HCT116 (cell line): ENCODE data around the gene ANGPT4. TPM values are rescaled to one million over a fixed set of nuclear protein-coding genes. Genes with fewer than 3 reads are reported as not detected.

ENCODE experiments used
- ATAC-seq: fragments of 200-7000 bp; cut with Tn5 transposase; 2 replicates; pipeline ENCODE4 v1.9.1; 2020; ENCODE audit warnings: mild to moderate bottlenecking, moderate library complexity
- BruUV-seq: library from RNA; stranded (reverse); fragments of 400-500 nt; replicated peaks from 2 replicates; lab custom pipeline; 2021; lab: Mats Ljungman, UMichigan
- CTCF ChIA-PET: fragments of 300-600 bp; sonication (Branson Sonifier 250); formaldehyde crosslinking; loops from one replicate; lab custom pipeline; 2021; ENCODE audit warnings: antibody characterized with exemption; lab: Charles Lee
- POLR2A ChIA-PET: fragments of 300-600, 350-600 bp; sonication (Branson Sonifier 250); formaldehyde crosslinking; loops from one replicate; lab custom pipeline; 2021; ENCODE audit warnings: antibody characterized with exemption; lab: Charles Lee
- RAD21 ChIA-PET, 2 experiments: fragments of 300-600 bp; sonication (Branson Sonifier 250); formaldehyde crosslinking; loops; one replicate each; lab custom pipeline; 2023; ENCODE audit warnings: low total read pairs in 2 of 2; ENCODE audit not compliant: uncharacterized antibody in 2 of 2, unreplicated experiment in 2 of 2, low non-redundant PET in 1 of 2; lab: Charles Lee
- DNase-seq: peaks from one replicate; pipeline ENCODE4 v3.0.0-alpha.2; 2010; ENCODE audit warnings: low read depth, low spot score
- H2AFZ ChIP-seq: fragments of 200-600 bp; shearing (Covaris generic), sonication (generic); 2 replicates; pipeline ENCODE4 v1.6.1; 2017; ENCODE audit warnings: low read depth, mixed run types, mixed read lengths, antibody characterized with exemption, low read length; ENCODE audit not compliant: poor library complexity, severe bottlenecking
- H3K27ac ChIP-seq: 2 replicates; pipeline ENCODE4 v1.5.1; 2012; ENCODE audit warnings: low read depth, low read length
- H3K27me3 ChIP-seq: fragments of 200-600 bp; sonication (generic); 2 replicates; pipeline ENCODE4 v1.6.1; 2016; ENCODE audit warnings: mixed run types, low read length, mixed read lengths; ENCODE audit not compliant: insufficient read depth
- H3K36me3 ChIP-seq, 2 experiments: fragments of 200-500 bp in 1 of 2; fragments of 200-600 bp in 1 of 2; sonication (Bioruptor generic) in 1 of 2; sonication (generic) in 1 of 2; 2 replicates each; pipeline versions ENCODE4 v1.5.1 to v1.6.1; 2014 to 2016; ENCODE audit warnings: low read length in 2 of 2, inconsistent platforms in 1 of 2, mixed read lengths in 1 of 2, mixed run types in 1 of 2; ENCODE audit not compliant: insufficient read depth in 2 of 2, control insufficient read depth in 1 of 2
- H3K4me1 ChIP-seq, 2 experiments: fragments of 200-600 bp in 1 of 2; sonication (generic) in 1 of 2; 2 replicates each; pipeline versions ENCODE4 v1.5.1 to v1.6.1; 2012 to 2017; ENCODE audit warnings: low read length in 2 of 2, inconsistent platforms in 1 of 2, mild to moderate bottlenecking in 1 of 2, mixed read lengths in 1 of 2, mixed run types in 1 of 2, moderate library complexity in 1 of 2; ENCODE audit not compliant: insufficient read depth in 2 of 2, control insufficient read depth in 1 of 2
- H3K4me2 ChIP-seq: fragments of 200-600 bp; sonication (generic); 2 replicates; pipeline ENCODE4 v1.6.1; 2017; ENCODE audit warnings: mixed run types, low read length, mixed read lengths
- H3K4me3 ChIP-seq, 2 experiments: fragments of 200-600 bp in 1 of 2; sonication (generic) in 1 of 2; replicated peaks in 1 of 2; 2 replicates each; pipeline ENCODE4 v1.5.1; 2011 to 2016; ENCODE audit warnings: low read length in 2 of 2, control low read depth in 1 of 2, low read depth in 1 of 2, mild to moderate bottlenecking in 1 of 2, mixed read lengths in 1 of 2, mixed run types in 1 of 2
- H3K79me2 ChIP-seq: fragments of 200-600 bp; sonication (generic); 2 replicates; pipeline ENCODE4 v1.6.1; 2017; ENCODE audit warnings: mild to moderate bottlenecking, mixed run types, low read length, moderate library complexity, mixed read lengths; ENCODE audit not compliant: insufficient read depth
- H3K9ac ChIP-seq: fragments of 200-600 bp; sonication (generic); 2 replicates; pipeline ENCODE4 v1.6.1; 2016; ENCODE audit warnings: low read length, mixed read lengths
- H3K9me2 ChIP-seq: fragments of 200-600 bp; sonication (generic), shearing (Covaris generic); 2 replicates; pipeline ENCODE4 v1.6.1; 2017; ENCODE audit warnings: mixed run types, mild to moderate bottlenecking, moderate library complexity; ENCODE audit not compliant: insufficient read depth
- H3K9me3 ChIP-seq, 2 experiments: fragments of 200-500 bp in 1 of 2; fragments of 200-600 bp in 1 of 2; sonication (Bioruptor generic) in 1 of 2; sonication (generic) in 1 of 2; 2 replicates each; pipeline ENCODE4 v1.6.1; 2014 to 2017; ENCODE audit warnings: low read length in 2 of 2, mixed read lengths in 2 of 2, inconsistent platforms in 1 of 2, low read depth in 1 of 2, mild to moderate bottlenecking in 1 of 2, mixed run types in 1 of 2, moderate library complexity in 1 of 2; ENCODE audit not compliant: control insufficient read depth in 1 of 2, insufficient read depth in 1 of 2
- H4K20me1 ChIP-seq: fragments of 200-600 bp; sonication (generic), shearing (Covaris generic); 2 replicates; pipeline ENCODE4 v1.6.1; 2017; ENCODE audit warnings: mixed run types, mild to moderate bottlenecking, moderate library complexity; ENCODE audit not compliant: insufficient read depth
- ATF3 ChIP-seq: IDR thresholded peaks from 2 replicates; pipeline ENCODE4 v1.6.1; 2012
- CTCF ChIP-seq, 3 experiments: fragments of 200-600 bp in 1 of 3; sonication (generic) in 1 of 3; IDR thresholded peaks in 2 of 3; conservative IDR thresholded peaks in 1 of 3; 2 replicates each; pipeline ENCODE4 v1.5.1; 2012 to 2017; ENCODE audit warnings: low read depth in 2 of 3, low read length in 2 of 3, antibody characterized with exemption in 1 of 3, borderline replicate concordance in 1 of 3, control low read depth in 1 of 3, mild to moderate bottlenecking in 1 of 3, mixed read lengths in 1 of 3, mixed run types in 1 of 3, moderate library complexity in 1 of 3; ENCODE audit not compliant: insufficient read depth in 1 of 3
- EZH2 ChIP-seq: fragments of 200-600 bp; sonication (generic); IDR thresholded peaks from 2 replicates; pipeline ENCODE4 v1.6.1; 2017; ENCODE audit warnings: antibody characterized with exemption, mixed run types
- EZH2phosphoT487 ChIP-seq: fragments of 200-600 bp; IDR thresholded peaks from 2 replicates; pipeline ENCODE4 v1.6.1; 2018; ENCODE audit warnings: antibody characterized with exemption, borderline replicate concordance
- POLR2AphosphoS5 ChIP-seq: IDR thresholded peaks from 2 replicates; pipeline ENCODE4 v1.6.1; 2011; ENCODE audit warnings: mild to moderate bottlenecking, low read depth, low read length, moderate library complexity
- SP1 ChIP-seq: IDR thresholded peaks from 2 replicates; pipeline ENCODE4 v1.6.1; 2012; ENCODE audit warnings: low read depth
- TCF7L2 ChIP-seq: IDR thresholded peaks from 2 replicates; pipeline ENCODE4 v1.7.0; 2011; ENCODE audit warnings: borderline replicate concordance, inconsistent platforms; ENCODE audit not compliant: insufficient read depth, insufficient read length; ENCODE audit errors: extremely low read depth
- ZFX ChIP-seq: fragments of 450-650 bp; IDR thresholded peaks from 2 replicates; pipeline ENCODE4 v1.6.1; 2017
- intact Hi-C: fragments of 100-400 bp; cut with micrococcal nuclease; formaldehyde crosslinking; loops from 2 replicates; pipeline ENCODE4 v1.10.0; 2022
- total RNA-seq: library from RNA; stranded (reverse); gene quantifications from one replicate; pipeline ENCODE4 v1.2.1, GENCODE V29; 2021; ENCODE audit not compliant: unreplicated experiment

Gene ANGPT4
- total RNA-seq, 1 experiment from 2014 or later: not detected

- TF ChIP-seq TCF7L2 (no peak), SP1 (no peak), EZH2 (no peak), EZH2phosphoT487 (no peak), ATF3 (no peak), CTCF (IDR thresholded peaks at IDR 0.05 in 2 of 3, conservative IDR thresholded peaks at IDR 0.05 in 1 of 3; ENCODE audit: borderline replicate concordance in 1 of 3, insufficient read depth in 1 of 3, low read depth in 2 of 3, low read length in 2 of 3) (no peak), ZFX (no peak), POLR2AphosphoS5 (no peak)
Observed at GRCh38 chr20:860891-861290, 55.2 kb downstream of the ANGPT4 start (continued).

GRCh38 chr20:859751-860231 is 56.3 kb downstream of the ANGPT4 start:
- ATAC-seq (no peak), DNase-seq (no peak)
- TF ChIP-seq CTCF (IDR thresholded peaks at IDR 0.05 in 2 of 3, conservative IDR thresholded peaks at IDR 0.05 in 1 of 3; ENCODE audit: borderline replicate concordance in 1 of 3, insufficient read depth in 1 of 3, low read depth in 2 of 3, low read length in 2 of 3) (0 out of 6 replicates have a peak, but pooled peaks of 1 of the 3 experiments have one; percentile 7), EZH2 (no peak)
- H3K9me3 ChIP-seq: no peaks in the 10 kb centered on the region
- H3K4me1 ChIP-seq: peaks cover 24 to 44% of the 10 kb centered on the region in 2 experiments
- H3K4me3 ChIP-seq: no peak overlapping the region
- H3K9me2 ChIP-seq: 0 out of 2 replicates have a peak, but pooled peaks cover 4% of the 10 kb centered on the region
- no peaks in the 10 kb centered on the region for H3K36me3 ChIP-seq
- H3K9ac ChIP-seq: no peak overlapping the region
- H3K27me3 ChIP-seq: no peaks in the 10 kb centered on the region; the same call in 1 of the 2 replicates
- H3K79me2 ChIP-seq: no peaks in the 10 kb centered on the region
- no peak overlapping the region for H2AFZ ChIP-seq
- H3K4me2 ChIP-seq: no peak overlapping the region
- H4K20me1 ChIP-seq: no peaks in the 10 kb centered on the region
- no TSS peak for BruUV-seq
- ChIA-PET POLR2A (no interaction called here), RAD21 (interaction anchor here in 1 of 2 experiments (0.5 kb wide), 1 partner anchor 43 kb away, joined by 4 read pairs; no protein-coding TSS in a partner anchor), CTCF (no interaction called here)
- intact Hi-C loops: no loop called here
- no peak overlapping the region for H3K27ac ChIP-seq
